Activated CD4-positive, alpha-beta T cell treated with anti-CD3 and anti-CD28 coated beads, Interleukin-2, amount 50 U/mL, for 1 hour (primary cell): ENCODE results near the gene SPNS2.

Source experiments
- DNase-seq: peaks from one replicate; pipeline ENCODE4 v3.0.0-alpha.2; 2020

Gene SPNS2

GRCh38 chr17:4480929-4481898 lies 17.5 kb upstream of the SPNS2 start:
- DNase-seq: no peak

GRCh38 chr17:4482338-4483011 lies 16.2 kb upstream of the SPNS2 start:
- no peak for DNase-seq

DNA sequence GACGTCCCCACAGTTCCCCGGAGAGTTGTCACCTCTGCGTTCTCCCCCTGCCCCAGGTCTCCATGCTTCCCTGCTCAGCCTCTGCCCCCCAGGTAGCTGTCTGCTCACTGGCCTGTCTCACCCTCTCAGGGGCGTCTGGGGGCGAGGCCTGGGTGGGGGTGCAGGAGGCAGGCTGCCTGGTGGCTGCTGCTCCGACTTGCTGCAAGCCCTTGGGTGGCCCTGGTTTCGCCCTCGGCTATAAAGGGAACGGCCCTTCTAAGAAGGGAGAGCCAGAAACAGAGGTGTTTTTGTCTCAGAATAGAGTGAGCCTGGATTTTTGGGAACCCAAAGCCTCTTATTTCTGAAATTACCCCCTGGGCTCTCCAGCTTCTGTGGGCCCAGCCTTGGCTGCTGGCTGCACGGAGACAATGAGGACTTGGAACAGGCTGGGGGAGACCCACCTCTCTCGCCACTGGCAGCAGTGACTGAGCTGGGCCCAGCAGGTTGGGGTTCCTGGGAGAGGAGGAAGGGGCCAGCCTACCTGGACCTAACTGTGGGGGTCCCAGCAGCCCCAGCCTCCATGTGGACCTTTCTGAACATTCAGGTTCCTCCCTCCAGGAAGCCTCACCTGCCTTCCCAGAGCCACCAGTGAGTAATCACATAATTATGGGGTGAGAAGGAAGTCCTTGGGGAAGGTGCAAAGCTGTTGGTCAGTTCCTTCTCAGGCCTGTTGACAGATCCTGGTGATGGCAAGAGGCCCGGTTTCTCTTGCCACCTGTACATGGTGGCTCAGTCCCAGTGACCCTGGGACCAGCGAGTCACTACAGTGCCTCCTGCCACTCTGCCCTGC lies 15.5 kb upstream of the SPNS2 start:
- no peak for DNase-seq

GRCh38 chr17:4485676-4486646 lies 12.7 kb upstream of the SPNS2 start:
- peak; percentile 43 for DNase-seq

DNA sequence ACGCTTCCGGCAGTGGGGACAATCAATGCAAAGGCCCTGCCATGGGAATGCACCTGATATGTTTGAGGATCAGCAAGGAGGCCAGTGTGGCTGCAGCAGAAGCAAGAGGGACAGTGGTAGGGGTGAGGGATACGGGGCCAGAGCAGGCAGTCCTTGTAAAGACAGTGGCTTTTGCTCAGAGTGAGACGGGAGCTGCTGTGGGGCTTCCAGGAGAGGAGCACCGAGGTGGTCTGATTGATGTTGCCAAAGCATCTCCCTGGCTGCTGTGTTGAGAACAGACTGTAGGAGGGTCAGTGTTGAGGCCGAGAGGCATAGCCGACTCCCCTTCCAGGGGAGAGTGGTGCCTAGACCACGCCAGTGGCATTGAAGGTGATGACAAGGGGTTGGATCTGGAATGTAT lies 11.4 kb upstream of the SPNS2 start:
- no peak for DNase-seq

GRCh38 chr17:4487820-4488716 lies 10.6 kb upstream of the SPNS2 start:
- DNase-seq: no peak

- no peak for DNase-seq
These were observed 9.6 kb upstream of the SPNS2 start for GRCh38 chr17:4488989-4489595.

- DNase-seq: no peak
These were observed 8.5 kb upstream of the SPNS2 start for GRCh38 chr17:4490109-4490591.

DNA sequence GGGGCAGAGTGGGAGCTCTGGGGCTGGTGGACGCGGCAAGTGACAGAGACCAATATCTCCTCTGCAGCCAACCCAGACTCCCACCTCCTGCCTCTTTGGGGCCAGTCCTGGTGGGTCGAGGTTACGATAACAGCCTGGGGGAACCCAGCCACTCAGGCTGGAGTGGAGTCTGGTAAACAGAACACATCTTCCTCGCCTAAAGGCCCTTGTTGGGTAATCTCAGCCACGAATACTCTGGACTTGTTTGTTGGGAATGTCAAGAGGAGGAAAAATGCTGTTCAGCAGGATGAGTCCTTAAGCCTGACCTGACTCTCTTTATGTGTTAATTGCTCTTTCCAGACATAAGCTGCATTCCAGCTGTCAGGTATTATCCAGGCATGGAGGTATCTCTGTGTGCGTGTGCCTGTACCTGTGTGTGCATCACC lies 8.0 kb upstream of the SPNS2 start:
- no peak for DNase-seq

GRCh38 chr17:4492721-4493561 lies 5.7 kb upstream of the SPNS2 start:
- no peak for DNase-seq

DNA sequence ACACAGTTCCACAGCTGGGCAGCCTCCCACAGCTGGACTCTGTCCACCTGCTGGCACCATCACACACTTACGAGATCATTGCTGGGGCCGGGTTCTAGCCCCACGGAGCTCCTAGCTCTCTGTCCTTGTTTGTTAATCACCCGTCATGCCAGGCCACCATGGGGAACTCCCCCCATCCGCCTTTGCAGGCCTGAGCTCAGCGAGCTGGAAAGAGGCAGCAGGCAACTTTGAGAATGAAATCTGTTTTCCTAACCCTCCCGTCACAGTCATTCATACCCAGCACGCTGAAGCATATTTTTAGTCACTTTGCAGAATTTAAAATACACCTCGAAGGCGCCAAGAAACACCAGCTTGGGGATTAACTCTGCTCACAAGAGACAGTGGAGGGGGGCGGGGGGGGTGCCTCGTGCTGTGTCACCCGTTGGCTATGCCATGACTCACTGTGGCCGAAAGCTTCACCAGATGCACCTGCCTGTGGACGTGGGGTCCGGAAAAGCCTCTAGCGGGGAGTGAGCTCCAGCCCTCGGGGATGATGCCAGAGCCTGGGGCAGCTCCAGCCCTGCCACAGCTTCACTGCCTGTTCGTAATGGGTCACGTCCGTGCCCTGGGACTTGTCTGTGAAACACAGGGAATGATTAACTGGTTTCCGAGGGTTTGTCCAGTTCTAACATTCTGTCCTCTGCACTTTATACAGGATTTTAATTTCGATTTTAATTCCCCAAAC lies 1.4 kb upstream of the SPNS2 start:
- no peak for DNase-seq

DNA sequence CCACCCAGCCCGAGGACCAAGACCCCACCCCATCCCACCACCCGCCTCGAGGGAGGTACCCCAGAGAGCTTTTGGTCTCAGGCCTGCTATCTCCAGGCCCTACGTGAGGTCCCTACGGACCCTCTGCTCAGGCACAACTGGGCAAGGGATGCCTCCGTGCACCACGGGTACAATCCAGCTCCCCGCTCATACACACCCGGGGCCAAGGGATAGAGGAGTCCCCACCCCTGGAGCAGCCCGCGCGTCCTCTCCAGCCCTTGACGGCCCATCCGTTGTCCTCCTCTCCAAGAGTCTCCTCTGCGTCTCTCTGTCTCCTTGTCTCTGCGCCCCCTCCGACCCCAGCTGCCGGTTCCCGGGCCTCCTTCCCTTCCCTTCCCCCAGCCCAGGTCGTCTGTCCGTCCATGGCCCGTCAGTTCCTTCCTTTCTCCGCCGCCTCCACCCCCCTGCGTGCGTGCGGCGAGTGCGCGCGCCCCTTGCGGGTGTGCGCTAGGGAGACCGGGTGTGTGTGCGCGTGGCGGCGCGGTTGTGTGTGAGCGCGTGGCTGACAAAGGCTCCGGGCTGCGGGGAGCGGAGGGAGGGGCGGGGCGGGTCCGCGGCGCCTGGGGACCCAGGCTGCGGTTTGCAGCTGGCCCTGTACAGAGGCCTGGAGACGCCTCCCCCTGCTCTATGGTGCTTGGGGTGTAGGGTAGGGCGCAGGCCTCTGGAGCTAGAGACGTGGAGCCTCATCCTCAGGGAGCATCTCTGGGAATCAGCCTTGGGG lies 930 bp downstream of the SPNS2 start:
- DNase-seq: no peak

- DNase-seq: no peak
These were observed 1.5 kb downstream of the SPNS2 start for GRCh38 chr17:4500191-4500571.

DNA sequence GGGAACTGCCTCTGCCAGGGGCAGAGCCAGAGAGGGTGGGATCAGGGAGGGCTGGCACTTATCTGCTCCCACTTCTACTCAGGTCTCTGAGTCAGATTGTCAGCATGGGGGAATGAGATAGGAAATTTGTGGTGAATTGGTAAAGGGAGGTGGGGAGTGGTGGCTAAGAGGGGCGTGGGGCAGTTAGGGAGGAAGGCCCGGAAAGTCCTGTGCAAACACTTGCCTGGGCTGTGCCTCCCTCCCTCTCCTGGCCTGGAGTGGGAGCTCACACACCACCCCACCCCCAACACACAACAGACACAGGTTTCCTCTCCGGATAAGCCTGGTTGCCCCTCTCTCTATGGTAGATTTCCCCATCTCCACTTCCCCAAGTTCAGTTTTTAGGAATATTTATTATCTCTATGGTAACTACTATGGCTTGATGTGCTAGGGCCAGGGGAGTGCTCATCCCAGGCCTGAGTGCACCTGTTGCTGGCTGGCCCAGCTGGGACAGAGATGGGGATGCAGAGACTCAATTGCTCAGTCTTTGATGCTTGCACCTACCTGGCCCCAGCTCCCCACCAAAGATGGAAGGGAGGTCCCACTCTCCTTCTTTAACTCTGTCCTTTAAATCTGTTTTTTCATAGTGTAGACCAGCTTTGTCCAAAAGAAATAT lies 2.7 kb downstream of the SPNS2 start:
- DNase-seq: no peak

DNA sequence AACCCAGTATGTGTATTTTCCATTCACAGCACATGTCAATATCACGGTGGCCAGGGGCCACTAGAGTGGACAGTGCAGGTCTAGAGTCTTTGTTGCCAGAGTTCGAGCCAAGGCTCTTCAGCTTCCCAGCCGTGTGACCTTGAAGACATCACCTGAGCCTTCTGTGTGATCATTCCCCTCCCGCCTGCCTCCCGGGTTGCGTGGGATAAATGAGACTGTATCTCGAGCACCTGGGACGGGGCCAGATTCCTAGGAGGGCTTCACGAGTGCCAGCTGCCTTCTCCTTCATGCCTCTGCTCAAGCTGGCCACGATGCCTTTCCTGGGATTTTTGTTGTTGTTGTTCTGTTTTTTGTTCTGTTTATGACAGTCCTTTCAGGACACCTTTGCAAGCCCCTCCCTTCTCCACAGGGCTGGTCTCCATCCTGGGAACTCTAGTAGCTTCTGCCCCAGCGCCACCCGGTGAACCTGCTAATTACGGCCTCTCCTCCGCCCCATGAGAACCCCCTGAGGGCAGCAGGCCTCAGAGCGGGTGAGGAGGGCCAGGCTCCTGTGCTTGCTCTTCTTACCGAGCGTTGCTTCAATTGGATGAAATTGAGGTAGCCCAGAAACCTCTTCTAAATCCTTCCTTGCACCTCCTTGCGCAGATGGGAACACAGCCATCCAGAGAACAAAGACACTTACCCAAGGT lies 3.9 kb downstream of the SPNS2 start:
- no peak for DNase-seq

GRCh38 chr17:4503283-4504025 lies 4.8 kb downstream of the SPNS2 start:
- DNase-seq: no peak
